GM12891 (cell line): ENCODE data around the gene ABL1.
A peak's percentile ranks its signal among the peaks of the same experiment; 100 is the strongest.
"Not testable (repeated sequence)": the region's sequence is repeated elsewhere in the genome, so short reads cannot be mapped to it uniquely, and the experiment has no call there.

Experiments used
- DNase-seq: peaks from one replicate; pipeline ENCODE4 v3.0.0; 2011; ENCODE audit warnings: low spot score; ENCODE audit not compliant: insufficient read length
- FAIRE-seq: peaks from 2 replicates; lab custom pipeline; 2011; peaks lifted over from hg19 to GRCh38; lab: Jason Lieb, UNC
- PAX5 ChIP-seq: IDR thresholded peaks from 2 replicates; pipeline ENCODE4 v1.6.1; 2011; ENCODE audit warnings: low read length, moderate library complexity, mild to moderate bottlenecking; ENCODE audit not compliant: insufficient read depth, severe bottlenecking
- POLR2A ChIP-seq: IDR thresholded peaks from 2 replicates; pipeline ENCODE4 v1.6.1; 2011; ENCODE audit warnings: low read depth, low read length, control low read depth
- POLR2AphosphoS5 ChIP-seq: IDR thresholded peaks from 2 replicates; pipeline ENCODE4 v1.6.1; 2011; ENCODE audit warnings: low read depth, low read length, control low read depth
- POU2F2 ChIP-seq: IDR thresholded peaks from 2 replicates; pipeline ENCODE4 v1.6.1; 2011; ENCODE audit warnings: low read depth, mild to moderate bottlenecking, control low read depth, low read length, moderate library complexity
- SPI1 ChIP-seq: IDR thresholded peaks from 2 replicates; pipeline ENCODE4 v1.6.1; 2011; ENCODE audit warnings: low read depth, low read length, control low read depth
- TAF1 ChIP-seq: IDR thresholded peaks from 2 replicates; pipeline ENCODE4 v1.6.1; 2011; ENCODE audit warnings: low read depth, low read length, control low read depth

ABL1 gene

DNA sequence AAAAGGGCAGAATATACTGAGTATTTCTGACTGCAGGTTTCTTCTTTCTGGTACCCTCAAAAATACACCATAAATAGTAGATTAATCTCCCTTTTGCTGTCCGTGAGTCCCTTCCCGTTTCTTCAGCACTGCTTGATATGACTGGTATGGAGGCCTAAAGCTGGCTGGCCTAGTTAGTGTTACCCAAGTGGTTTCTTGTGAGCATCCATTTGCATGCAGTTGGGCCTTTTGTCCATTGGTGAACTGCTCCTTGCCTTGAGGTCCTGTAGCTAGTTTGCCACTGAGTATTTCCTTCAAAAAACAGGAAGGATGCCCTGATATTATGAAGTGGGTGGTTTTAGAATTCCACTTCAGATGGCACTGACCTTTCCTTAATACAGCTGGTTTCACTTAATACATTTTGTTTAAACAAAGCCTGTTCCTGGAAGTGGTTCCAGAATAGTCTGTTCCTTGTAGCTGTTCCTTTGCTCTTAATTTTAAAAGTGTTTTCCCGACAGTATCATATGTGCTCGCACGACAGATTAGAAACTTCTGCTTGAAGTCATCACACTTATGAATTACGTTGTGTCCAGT, 40.0 kb upstream of the ABL1 start:
- FAIRE-seq, result no peak
- no peak for DNase-seq

DNA sequence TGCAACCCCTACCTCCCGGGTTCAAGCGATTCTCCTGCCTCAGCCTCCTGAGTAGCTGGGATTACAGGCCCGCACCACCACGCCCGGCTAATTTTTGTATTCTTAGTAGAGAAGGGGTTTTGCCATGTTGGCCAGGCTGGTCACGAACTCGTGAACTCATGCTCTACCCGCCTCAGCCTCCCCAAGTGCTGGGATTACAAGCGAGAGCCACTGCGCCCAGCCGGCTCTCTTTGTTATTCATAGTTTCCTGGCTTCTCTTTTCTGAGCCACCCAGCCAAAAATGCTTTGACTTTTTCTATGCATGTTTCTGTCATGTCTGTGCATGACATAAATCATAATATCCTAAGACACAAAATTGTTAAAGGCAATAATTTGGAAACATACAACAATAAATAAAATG, 31.9 kb upstream of the ABL1 start:
- FAIRE-seq, DNase-seq: not testable (repeated sequence)

More for the DNA sequence above, 40.0 kb upstream of the ABL1 start:
- TF ChIP-seq TAF1 (no peak), POU2F2 (no peak), PAX5 (no peak), POLR2A (no peak), SPI1 (no peak), POLR2AphosphoS5 (no peak)

DNA sequence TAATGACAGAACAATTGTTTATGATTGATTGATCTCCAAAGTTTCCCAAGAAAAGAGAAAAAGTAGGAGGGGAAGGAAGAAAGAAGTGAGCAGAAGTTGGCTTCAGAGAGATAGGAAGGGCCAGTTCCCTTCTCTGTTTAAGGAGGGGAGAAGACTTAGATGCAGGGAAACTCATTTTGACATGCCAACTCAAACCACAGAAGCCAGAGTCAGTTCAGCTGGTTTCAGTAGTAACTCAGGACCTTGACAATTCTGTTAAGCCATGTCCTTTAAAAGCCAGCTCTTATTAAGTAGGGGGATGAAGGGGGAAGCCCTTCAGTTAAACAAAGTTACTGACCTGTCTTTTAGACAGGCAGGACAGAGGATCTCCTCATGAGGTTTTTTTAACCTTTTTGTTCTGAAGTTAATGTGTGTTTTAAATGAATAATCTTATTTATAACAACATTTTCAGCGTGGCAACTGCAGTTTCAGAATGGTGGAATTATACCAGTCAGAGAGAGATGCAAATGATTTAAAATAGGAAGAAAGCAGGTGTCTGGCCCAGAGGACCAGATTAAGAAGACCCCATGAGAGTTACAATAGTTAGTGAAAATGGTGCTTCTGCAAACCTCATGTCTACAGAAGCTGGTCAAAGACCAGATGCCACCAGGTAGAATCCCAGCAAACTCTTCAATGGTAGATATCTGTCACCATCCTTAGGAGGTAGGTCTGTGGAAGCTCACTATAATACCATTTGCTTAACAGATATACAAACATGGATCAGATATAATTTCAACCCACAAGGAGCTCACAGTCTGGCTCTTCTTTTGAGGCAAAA, 29.3 kb upstream of the ABL1 start:
- FAIRE-seq (peak; percentile 77), DNase-seq (no peak)
- TF ChIP-seq SPI1, result peak; percentile 80
- no peak for TF ChIP-seq POU2F2

DNA sequence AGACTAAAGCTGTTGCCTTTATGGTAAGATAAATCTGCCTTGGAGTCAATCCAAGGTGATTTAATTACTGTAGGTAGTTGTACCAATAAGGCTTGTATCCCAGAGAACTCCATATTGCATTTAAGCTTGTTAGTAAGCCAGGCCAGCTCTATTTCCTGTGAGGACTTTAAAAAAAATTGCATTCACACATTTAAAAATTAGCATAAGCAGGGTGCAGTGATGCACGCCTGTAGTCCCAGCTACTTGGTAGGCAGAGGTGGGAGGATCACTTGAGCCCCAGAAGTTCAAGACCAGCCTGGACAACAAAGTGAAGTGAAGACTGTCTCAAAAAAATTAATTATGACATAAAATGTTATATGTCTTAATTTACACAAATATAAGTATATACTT, 28.7 kb upstream of the ABL1 start:
- no peak for TF ChIP-seq TAF1
- TF ChIP-seq POU2F2, result no peak
- no peak for TF ChIP-seq PAX5
- TF ChIP-seq POLR2A, result no peak
- no peak for TF ChIP-seq POLR2AphosphoS5
- no peak for TF ChIP-seq SPI1
- DNase-seq, result no peak
- FAIRE-seq, result peak; percentile 41

DNA sequence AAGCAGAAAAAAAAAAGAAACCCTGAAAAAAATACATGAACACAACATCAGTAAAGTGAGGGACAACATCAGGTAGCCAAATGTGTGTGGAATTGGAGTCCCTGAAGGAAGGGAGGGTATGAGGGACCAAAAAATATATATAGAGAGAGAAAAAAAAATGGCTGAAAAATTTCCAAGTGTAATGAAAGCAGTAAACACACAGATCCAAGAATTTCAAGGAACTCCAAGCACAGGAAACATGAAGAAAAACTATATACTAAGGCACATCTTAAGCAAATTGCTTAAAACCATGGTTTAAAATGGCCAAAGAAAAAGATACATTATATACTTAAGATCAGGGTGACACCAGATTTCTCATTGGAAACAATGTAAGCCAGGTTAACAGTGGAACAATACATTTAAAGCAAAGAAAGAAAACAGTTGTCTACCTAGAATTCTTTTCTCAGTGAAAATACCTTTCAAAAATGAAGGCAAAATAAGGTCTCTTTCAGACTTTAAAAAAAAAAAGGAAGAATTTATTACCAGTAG, 24.4 kb upstream of the ABL1 start:
- FAIRE-seq (no peak), DNase-seq (no peak)
- TF ChIP-seq PAX5 (no peak), POLR2AphosphoS5 (no peak), POU2F2 (no peak), POLR2A (no peak), SPI1 (no peak), TAF1 (no peak)

DNA sequence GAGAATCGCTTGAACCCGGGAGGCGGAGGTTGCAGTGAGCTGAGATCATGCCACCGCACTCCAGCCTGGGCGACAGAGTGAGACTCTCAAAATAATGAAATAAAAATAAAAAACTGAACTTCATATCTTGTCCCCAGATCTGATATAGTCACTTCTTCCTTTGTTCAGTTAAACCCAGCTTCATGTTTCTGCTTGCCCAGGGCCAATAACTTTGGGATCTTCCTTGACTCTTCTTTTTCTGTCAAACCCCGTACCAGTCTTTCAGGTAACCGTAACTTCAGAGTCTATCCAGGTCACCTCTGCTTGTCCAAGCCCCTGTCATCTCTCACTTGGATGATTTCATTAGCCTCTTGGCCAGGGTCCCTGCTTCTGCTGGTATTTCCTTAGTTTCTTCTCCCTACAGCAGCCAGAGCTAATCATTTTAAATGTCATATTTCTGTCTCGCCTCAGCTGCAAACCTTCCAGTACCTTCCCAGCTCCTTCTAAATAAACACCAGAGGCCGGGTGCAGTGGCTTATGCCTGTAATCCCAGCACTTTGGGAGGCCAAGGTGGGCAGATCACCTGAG, 19.7 kb upstream of the ABL1 start:
- TF ChIP-seq POU2F2, result no peak
- no peak for FAIRE-seq
- no peak for DNase-seq

DNA sequence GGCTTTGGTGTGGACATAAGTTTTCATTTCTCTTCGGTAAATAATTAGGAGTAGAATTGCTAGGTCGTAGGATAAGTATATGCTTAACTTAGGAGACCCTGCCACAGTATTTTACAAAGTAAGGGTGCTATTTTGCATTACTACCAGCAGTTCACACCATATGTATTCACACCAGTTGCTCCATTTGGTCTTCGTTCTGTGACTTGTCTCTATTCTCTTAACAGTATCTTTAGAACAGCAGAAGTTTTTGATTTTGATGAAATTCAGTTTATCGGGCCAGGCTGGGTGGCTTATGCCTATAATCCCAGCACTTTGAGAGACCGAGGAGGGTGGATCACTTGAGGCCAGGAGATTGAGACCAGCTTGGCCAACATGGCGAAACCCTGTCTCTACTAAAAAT, 17.1 kb upstream of the ABL1 start:
- TF ChIP-seq POLR2AphosphoS5 (no peak), POU2F2 (no peak), PAX5 (no peak), SPI1 (no peak), POLR2A (no peak), TAF1 (no peak)
- DNase-seq (no peak), FAIRE-seq (no peak)

DNA sequence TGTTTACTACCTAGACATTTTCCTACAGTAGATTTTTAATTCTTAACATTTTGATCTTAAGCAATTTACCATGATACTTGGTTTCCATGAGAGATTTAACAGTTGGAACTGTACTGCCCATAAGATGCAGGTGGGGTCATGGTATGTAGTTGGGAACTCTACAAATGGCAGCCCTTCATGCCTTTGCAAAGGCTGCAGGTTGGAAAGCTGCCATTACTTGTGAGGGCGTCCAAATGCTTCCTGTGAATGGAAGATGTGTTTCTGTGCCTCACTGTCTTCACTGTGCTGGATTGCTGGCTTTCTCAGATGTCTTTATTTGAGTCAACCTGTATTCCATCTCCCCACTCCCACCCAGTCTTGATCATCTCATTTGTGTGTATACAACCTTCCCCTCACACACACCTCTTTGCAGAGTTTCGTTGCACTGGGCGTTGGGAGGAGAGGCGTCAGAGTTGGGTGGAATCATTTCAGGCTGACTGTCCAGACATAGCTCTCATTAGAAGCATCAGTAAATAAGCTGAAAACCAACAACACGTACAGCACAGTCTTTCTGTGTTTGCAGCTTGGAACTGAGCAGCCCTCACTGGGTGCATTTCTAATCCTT, 14.8 kb upstream of the ABL1 start:
- TF ChIP-seq POLR2A, result no peak
- no peak for TF ChIP-seq PAX5
- no peak for TF ChIP-seq TAF1
- no peak for TF ChIP-seq SPI1
- no peak for TF ChIP-seq POU2F2
- no peak for TF ChIP-seq POLR2AphosphoS5
- no peak for FAIRE-seq
- DNase-seq, result no peak

DNA sequence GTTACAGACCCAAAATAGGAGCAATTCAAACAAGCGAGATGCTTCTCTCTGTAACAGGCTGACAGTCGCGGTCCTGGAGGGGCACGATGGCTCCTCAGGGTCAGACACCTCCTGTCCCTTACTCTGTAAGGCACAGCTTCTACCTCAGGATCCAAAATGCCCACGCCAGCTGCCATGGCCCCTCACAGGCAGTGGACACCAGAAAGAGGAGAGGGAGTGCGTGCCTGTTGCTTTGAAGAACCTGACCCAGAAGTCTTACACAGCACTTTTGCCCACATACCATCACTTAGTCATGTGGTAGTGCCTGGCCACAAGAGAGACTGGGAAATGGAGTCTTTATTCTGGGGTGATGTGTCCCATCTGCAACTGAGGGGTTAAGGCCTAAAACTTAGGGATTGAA, 11.6 kb upstream of the ABL1 start:
- TF ChIP-seq SPI1, result no peak
- TF ChIP-seq POLR2A, result no peak
- TF ChIP-seq POU2F2, result no peak
- TF ChIP-seq PAX5, result no peak
- TF ChIP-seq TAF1, result no peak
- no peak for TF ChIP-seq POLR2AphosphoS5
- no peak for DNase-seq
- FAIRE-seq, result no peak

DNA sequence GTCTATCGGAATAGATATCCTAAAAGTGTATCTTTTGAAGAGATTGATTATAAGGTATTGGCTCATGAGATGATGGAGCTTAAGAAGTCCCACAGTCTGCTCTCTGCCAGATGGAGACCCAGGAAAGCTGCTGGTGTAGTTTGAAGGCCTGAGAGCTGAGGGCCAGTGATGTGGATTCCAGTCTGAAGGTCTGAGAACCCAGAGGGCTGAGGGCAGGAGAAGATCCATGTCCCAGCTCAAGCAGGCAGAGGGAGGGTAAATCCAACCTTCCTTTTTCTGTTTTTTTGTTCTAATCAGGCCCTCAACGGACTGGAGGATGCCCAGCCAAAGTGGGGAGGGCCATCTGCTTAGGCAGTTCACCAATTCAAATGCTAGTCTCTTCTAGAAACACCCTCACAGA, 11.0 kb upstream of the ABL1 start:
- TF ChIP-seq POLR2A (no peak), TAF1 (no peak), SPI1 (no peak)
- DNase-seq, result no peak
- no peak for FAIRE-seq
